Stomach (tissue), 19 donors: ENCODE data around the gene MZT1. TPM values are rescaled to one million over a fixed set of nuclear protein-coding genes. Genes with fewer than 3 reads are reported as not detected.
A peak's percentile ranks its signal among the peaks of the same experiment; 100 is the strongest.

Source experiments
- DNase-seq, 2 donors: peaks; one replicate each; pipeline versions ENCODE4 v3.0.0 to v3.0.0-alpha.2; 2013 to 2019
- H3K27ac ChIP-seq, 5 donors: fragments of 200-600 bp in 4 of 5; sonication (generic) in 4 of 5; one replicate each; pipeline ENCODE4 v1.5.1; 2013 to 2019; ENCODE audit warnings: mild to moderate bottlenecking in 1 of 5, moderate library complexity in 1 of 5
- H3K27me3 ChIP-seq, 3 donors: fragments of 200-600 bp; sonication (generic); one replicate each; pipeline ENCODE4 v1.5.1; 2017 to 2019; ENCODE audit warnings: mixed run types in 1 of 3
- H3K36me3 ChIP-seq, 4 donors: fragments of 200-600 bp; sonication (generic); 1 replicate in 3 of 4; 2 replicates in 1 of 4; pipeline ENCODE4 v1.5.1; 2016 to 2019
- H3K4me1 ChIP-seq, 4 donors: fragments of 200-600 bp; sonication (generic); one replicate each; pipeline ENCODE4 v1.5.1; 2016 to 2019
- H3K4me3 ChIP-seq, 4 donors: fragments of 200-600 bp; sonication (generic) in 3 of 4; one replicate each; pipeline ENCODE4 v1.5.1; 2016 to 2019; ENCODE audit warnings: mild to moderate bottlenecking in 1 of 4
- H3K9me3 ChIP-seq, 4 donors: fragments of 200-600 bp; sonication (generic); one replicate each; pipeline ENCODE4 v1.5.1; 2016 to 2019
- EP300 ChIP-seq: sonication (generic); formaldehyde crosslinking; IDR thresholded peaks from one replicate; pipeline ENCODE4 v1.6.1; 2017; ENCODE audit warnings: antibody characterized with exemption
- POLR2A ChIP-seq, 4 donors: fragments of 450-650 bp; IDR thresholded peaks; one replicate each; pipeline ENCODE4 v1.6.1; 2016; ENCODE audit warnings: antibody characterized with exemption in 4 of 4, control low read depth in 2 of 4, mild to moderate bottlenecking in 1 of 4, moderate library complexity in 1 of 4
- POLR2AphosphoS5 ChIP-seq, 3 donors: sonication (generic); formaldehyde crosslinking; IDR thresholded peaks; one replicate each; pipeline ENCODE4 v1.6.1; 2016; ENCODE audit warnings: antibody characterized with exemption in 3 of 3
- WGBS, 5 donors: extraction: QIAGEN DNeasy Blood & Tissue Kit in 3 of 5; methylation state at CpG; one replicate each; pipeline versions ENCODE4 v1.1.5 to v1.1.7; 2013 to 2018; 5-methylcytosine and 5-hydroxymethylcytosine counted together
- intact Hi-C: fragments of 100-400 bp; cut with DNase I; formaldehyde crosslinking; loops from one replicate; pipeline ENCODE4 v1.15.1; 2023; ENCODE audit warnings: low total_unique reads
- long read RNA-seq, 10 donors: transcript quantifications; one replicate each; lab custom pipeline, GENCODE V29; 2026
- polyA plus RNA-seq, 3 donors: library from polyadenylated mRNA; stranded (reverse); fragments of 200-250 nt; gene quantifications; one replicate each; pipeline ENCODE4 v1.2.3, GENCODE V29; 2013
- total RNA-seq, 5 donors: library from RNA; depleted of rRNA; stranded (reverse); fragments of >200 nt; gene quantifications; one replicate each; pipeline versions ENCODE4 v1.1.0 to v1.2.3, GENCODE V29; 2014 to 2016
- TF ChIP-seq, protein P1 (sequence below), 7 experiments: fragments of 450-650 bp in 4 of 7; fragments of 200-600 bp in 3 of 7; sonication (generic) in 3 of 7; IDR thresholded peaks; one replicate each; pipeline ENCODE4 v1.5.1; 2016 to 2019; ENCODE audit warnings: antibody characterized with exemption in 7 of 7, control low read depth in 2 of 7, mild to moderate bottlenecking in 1 of 7
- donor health status: healthy with polysubstance abuse.
- donor health status: Bipolar disorder and iron deficiency.
- donor health status: healthy.

Gene MZT1, protein sequence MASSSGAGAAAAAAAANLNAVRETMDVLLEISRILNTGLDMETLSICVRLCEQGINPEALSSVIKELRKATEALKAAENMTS
- total RNA-seq (10 to 100 TPM in 1 of 5 donors, 1 to 10 TPM in 3, not detected in 1; 1.2 to 11.7 (median 6.8) TPM), polyA plus RNA-seq (10 to 100 TPM in 1 of 3 donors, 1 to 10 TPM in 2; 7.9 to 10.8 (median 8.1) TPM)
- long read RNA-seq, donor 1, partial matches to known transcripts = 0 of 4 reads
- long read RNA-seq, donor 1, other reads (novel, unspliced or antisense) = 0 of 4 reads
- long read RNA-seq, donor 2, transcript MZT1-201 (3 exons, 2,299 nt) = major isoform, 10 of 10 reads
- long read RNA-seq, donor 2, partial matches to known transcripts = 0 of 10 reads
- long read RNA-seq, donor 2, other reads (novel, unspliced or antisense) = 0 of 10 reads
- long read RNA-seq, donor 3, transcript MZT1-201 (3 exons, 2,299 nt) = major isoform, 10 of 10 reads
- long read RNA-seq, donor 3, partial matches to known transcripts = 0 of 10 reads
- long read RNA-seq, donor 3, other reads (novel, unspliced or antisense) = 0 of 10 reads
- long read RNA-seq, donor 4, partial matches to known transcripts = 0 of 2 reads
- long read RNA-seq, donor 4, other reads (novel, unspliced or antisense) = 0 of 2 reads
- long read RNA-seq, donor 5, transcript MZT1-201 (3 exons, 2,299 nt) = major isoform, 16 of 16 reads
- long read RNA-seq, donor 5, partial matches to known transcripts = 0 of 16 reads
- long read RNA-seq, donor 5, other reads (novel, unspliced or antisense) = 0 of 16 reads
- long read RNA-seq, donor 6, transcript MZT1-201 (3 exons, 2,299 nt) = major isoform, 16 of 16 reads
- long read RNA-seq, donor 6, partial matches to known transcripts = 0 of 16 reads
- long read RNA-seq, donor 6, other reads (novel, unspliced or antisense) = 0 of 16 reads
- long read RNA-seq, donor 7, transcript MZT1-201 (3 exons, 2,299 nt) = major isoform, 8 of 8 reads
- long read RNA-seq, donor 7, partial matches to known transcripts = 0 of 8 reads
- long read RNA-seq, donor 7, other reads (novel, unspliced or antisense) = 0 of 8 reads
- long read RNA-seq, donor 8, transcript MZT1-201 (3 exons, 2,299 nt) = major isoform, 13 of 13 reads
- long read RNA-seq, donor 8, partial matches to known transcripts = 0 of 13 reads
- long read RNA-seq, donor 8, other reads (novel, unspliced or antisense) = 0 of 13 reads
- long read RNA-seq, donor 9, transcript MZT1-201 (3 exons, 2,299 nt) = major isoform, 5 of 5 reads
- long read RNA-seq, donor 9, partial matches to known transcripts = 0 of 5 reads
- long read RNA-seq, donor 9, other reads (novel, unspliced or antisense) = 0 of 5 reads
- long read RNA-seq, donor 10, transcript MZT1-201 (3 exons, 2,299 nt) = major isoform, 6 of 6 reads
- long read RNA-seq, donor 10, partial matches to known transcripts = 0 of 6 reads
- long read RNA-seq, donor 10, other reads (novel, unspliced or antisense) = 0 of 6 reads

DNA sequence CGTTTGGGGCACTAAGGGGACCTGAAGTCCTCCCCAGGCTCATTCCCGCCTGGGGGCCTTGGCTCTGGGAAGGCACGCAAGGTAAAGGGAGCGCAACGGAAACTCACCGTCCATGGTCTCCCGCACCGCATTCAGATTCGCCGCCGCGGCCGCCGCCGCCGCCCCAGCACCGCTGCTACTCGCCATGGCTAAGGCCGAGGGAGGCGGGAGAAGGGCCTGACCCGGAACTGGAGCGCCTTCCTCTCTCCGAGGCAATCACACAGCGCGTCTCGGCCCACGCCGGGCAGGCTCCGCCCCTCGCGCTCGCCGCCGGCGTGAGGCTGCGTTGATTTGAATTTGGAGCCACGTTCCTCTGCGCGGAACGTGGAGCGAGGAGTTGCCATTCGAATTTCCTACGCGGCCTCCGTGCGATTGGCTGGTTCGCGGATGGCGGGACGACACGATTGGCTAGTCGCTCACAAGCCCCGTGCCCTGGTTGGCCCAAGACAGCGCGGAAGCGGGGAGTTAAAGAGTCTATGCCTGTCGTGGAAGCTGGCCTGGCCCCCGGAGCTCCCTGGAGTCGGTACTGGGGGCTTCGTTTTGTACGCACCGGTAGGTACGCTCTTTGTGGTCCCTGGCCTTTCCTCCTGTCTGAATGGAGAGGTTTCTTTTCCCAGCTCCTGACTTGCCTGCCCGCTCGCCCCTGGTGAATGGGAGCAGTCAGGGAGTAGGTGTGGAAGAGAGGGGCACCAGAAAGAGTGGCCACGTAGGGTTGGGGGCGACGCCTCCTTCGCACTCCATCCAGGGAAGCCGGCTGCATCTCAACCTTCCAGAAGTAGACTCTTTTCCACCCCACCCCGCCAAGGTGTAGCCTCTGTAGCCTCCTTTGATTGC, at the start of gene MZT1, which contains the start of gene BORA:
TSS of gene MZT1 (minus strand) at position 213 of the 873 bp plus-strand sequence. CDS start at position 186, 27 bp downstream.
TSS of gene BORA (plus strand) at position 507 of the 873 bp plus-strand sequence. CDS start 1,018 bp downstream, outside the sequence.
- H3K4me1 ChIP-seq = peaks cover 0 to 33% (median 32%) of the 10 kb centered on the region in 4 donors
- no peak for TF ChIP-seq POLR2A (IDR thresholded peaks at IDR 0.05)
- no peak for TF ChIP-seq EP300
- TF ChIP-seq POLR2AphosphoS5 (IDR thresholded peaks at IDR 0.05) = peak; percentile 32 to 92 (median 66)
- TF ChIP-seq, protein P1, sequence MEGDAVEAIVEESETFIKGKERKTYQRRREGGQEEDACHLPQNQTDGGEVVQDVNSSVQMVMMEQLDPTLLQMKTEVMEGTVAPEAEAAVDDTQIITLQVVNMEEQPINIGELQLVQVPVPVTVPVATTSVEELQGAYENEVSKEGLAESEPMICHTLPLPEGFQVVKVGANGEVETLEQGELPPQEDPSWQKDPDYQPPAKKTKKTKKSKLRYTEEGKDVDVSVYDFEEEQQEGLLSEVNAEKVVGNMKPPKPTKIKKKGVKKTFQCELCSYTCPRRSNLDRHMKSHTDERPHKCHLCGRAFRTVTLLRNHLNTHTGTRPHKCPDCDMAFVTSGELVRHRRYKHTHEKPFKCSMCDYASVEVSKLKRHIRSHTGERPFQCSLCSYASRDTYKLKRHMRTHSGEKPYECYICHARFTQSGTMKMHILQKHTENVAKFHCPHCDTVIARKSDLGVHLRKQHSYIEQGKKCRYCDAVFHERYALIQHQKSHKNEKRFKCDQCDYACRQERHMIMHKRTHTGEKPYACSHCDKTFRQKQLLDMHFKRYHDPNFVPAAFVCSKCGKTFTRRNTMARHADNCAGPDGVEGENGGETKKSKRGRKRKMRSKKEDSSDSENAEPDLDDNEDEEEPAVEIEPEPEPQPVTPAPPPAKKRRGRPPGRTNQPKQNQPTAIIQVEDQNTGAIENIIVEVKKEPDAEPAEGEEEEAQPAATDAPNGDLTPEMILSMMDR (IDR thresholded peaks at IDR 0.05) = no peak
- WGBS, 5 donors = 0% methylated on average over 22 to 71 of the region's 71 CpGs
- peak within 1 kb of the TSS; percentile 60 to 99 (median 92) for H3K4me3 ChIP-seq
- H3K36me3 ChIP-seq = peaks cover 0 to 10% (median 0%) of the 10 kb centered on the region in 4 donors
- peak within 1 kb of the TSS; percentile 69 to 83 (median 80) for H3K27ac ChIP-seq
- no peaks in the 10 kb centered on the region for H3K27me3 ChIP-seq
- H3K9me3 ChIP-seq = no peaks in the 10 kb centered on the region
- peak; percentile 95 to 99 for DNase-seq
- intact Hi-C loops = no loop called here

- DNase-seq = no peak
- TF ChIP-seq, protein P1 (IDR thresholded peaks at IDR 0.05) = no peak
- Histone ChIP-seq H3K4me1 (peaks cover 3 to 19% (median 9%) of the 10 kb centered on the region in 4 donors), H3K9me3 (no peaks in the 10 kb centered on the region), H3K36me3 (peaks cover 81 to 96% (median 94%) of the 10 kb centered on the region in 4 donors), H3K27ac (no peak overlapping the region), H3K4me3 (no peak overlapping the region), H3K27me3 (no peaks in the 10 kb centered on the region)
- WGBS, 5 donors = 75 to 90% (median 81%) methylated on average over 2 of the region's 2 CpGs
- intact Hi-C loops = no loop called here
Measured at GRCh38 chr13:72774019-72774418, 46.6 kb upstream of the MZT1 start.

DNA sequence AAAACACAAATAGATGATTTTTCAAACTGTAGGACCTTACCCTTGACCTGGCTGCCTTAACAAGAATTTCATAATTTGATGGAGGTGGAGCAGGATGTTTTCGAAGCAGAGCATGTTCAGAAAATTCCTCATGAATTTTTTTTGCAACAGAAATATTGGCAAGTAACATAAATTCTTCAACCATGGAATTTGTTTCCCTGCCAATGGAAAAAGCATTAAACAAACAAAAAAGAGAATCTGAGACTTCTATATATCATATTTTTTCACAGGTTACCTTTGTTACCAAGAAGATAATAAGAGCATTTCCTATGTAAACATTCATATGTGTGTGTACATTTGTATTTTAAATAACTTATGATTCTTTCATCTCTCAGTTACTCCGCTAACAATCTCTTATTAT, 36.0 kb upstream of the MZT1 start:
- Histone ChIP-seq H3K4me3 (no peak overlapping the region), H3K4me1 (no peaks in the 10 kb centered on the region), H3K27me3 (no peaks in the 10 kb centered on the region), H3K9me3 (no peaks in the 10 kb centered on the region), H3K36me3 (peaks cover 78 to 100% (median 100%) of the 10 kb centered on the region in 4 donors), H3K27ac (no peak overlapping the region)
- intact Hi-C loops = no loop called here
- no peak for DNase-seq
- TF ChIP-seq POLR2AphosphoS5 (IDR thresholded peaks at IDR 0.05) = no peak
- no peak for TF ChIP-seq EP300
- no peak for TF ChIP-seq POLR2A (IDR thresholded peaks at IDR 0.05)
- TF ChIP-seq, protein P1 (IDR thresholded peaks at IDR 0.05) = no peak
- WGBS, 5 donors = 59 to 80% (median 69%) methylated on average over 2 of the region's 2 CpGs
